ENCODE results near the gene FUZ.

The FUZ gene

GRCh38 chr19:49851456-49852259, 38.6 kb upstream of the FUZ start:
- no peak for DNase-seq (ENCODE audit: extremely low read depth in 1 of 2, low read depth in 1 of 2)

GRCh38 chr19:49850487-49851342, 37.6 kb upstream of the FUZ start, which contains the start of gene PTOV1:
TSS of gene PTOV1 (plus strand) at chr19:49851159.
- peak; percentile 58 to 82 for DNase-seq (ENCODE audit: extremely low read depth in 1 of 2, low read depth in 1 of 2)

- no peak for DNase-seq (ENCODE audit: extremely low read depth in 1 of 2, low read depth in 1 of 2)
Measured at GRCh38 chr19:49850221-49850486, 37.1 kb upstream of the FUZ start.

- no peak for DNase-seq (ENCODE audit: extremely low read depth in 1 of 2, low read depth in 1 of 2)
Measured at GRCh38 chr19:49849433-49850220, 36.5 kb upstream of the FUZ start.

GRCh38 chr19:49848938-49849337, 35.8 kb upstream of the FUZ start:
- DNase-seq (ENCODE audit: extremely low read depth in 1 of 2, low read depth in 1 of 2) = no peak

- no peak for DNase-seq (ENCODE audit: extremely low read depth in 1 of 2, low read depth in 1 of 2)
Measured at GRCh38 chr19:49847731-49848696, 34.9 kb upstream of the FUZ start.

- no peak for DNase-seq (ENCODE audit: extremely low read depth in 1 of 2, low read depth in 1 of 2)
Measured at GRCh38 chr19:49846408-49846807, 33.3 kb upstream of the FUZ start.

GRCh38 chr19:49845414-49845813, 32.3 kb upstream of the FUZ start:
- no peak for DNase-seq (ENCODE audit: extremely low read depth in 1 of 2, low read depth in 1 of 2)

GRCh38 chr19:49844138-49845095, 31.3 kb upstream of the FUZ start:
- DNase-seq (ENCODE audit: extremely low read depth in 1 of 2, low read depth in 1 of 2) = no peak

GRCh38 chr19:49843265-49843664, 30.2 kb upstream of the FUZ start:
- DNase-seq (ENCODE audit: extremely low read depth in 1 of 2, low read depth in 1 of 2) = no peak

- no peak for DNase-seq (ENCODE audit: extremely low read depth in 1 of 2, low read depth in 1 of 2)
Measured at GRCh38 chr19:49840736-49841249, 27.7 kb upstream of the FUZ start.

GRCh38 chr19:49840321-49840720, 27.2 kb upstream of the FUZ start:
- no peak for DNase-seq (ENCODE audit: extremely low read depth in 1 of 2, low read depth in 1 of 2)

- no peak for DNase-seq (ENCODE audit: extremely low read depth in 1 of 2, low read depth in 1 of 2)
Measured at GRCh38 chr19:49839713-49840112, 26.6 kb upstream of the FUZ start.

- no peak for DNase-seq (ENCODE audit: extremely low read depth in 1 of 2, low read depth in 1 of 2)
Measured at GRCh38 chr19:49838885-49839588, 25.9 kb upstream of the FUZ start.

- no peak for DNase-seq (ENCODE audit: extremely low read depth in 1 of 2, low read depth in 1 of 2)
Measured at GRCh38 chr19:49837425-49837824, 24.3 kb upstream of the FUZ start.

- DNase-seq (ENCODE audit: extremely low read depth in 1 of 2, low read depth in 1 of 2) = no peak
Measured at GRCh38 chr19:49837009-49837310, 23.9 kb upstream of the FUZ start.

GRCh38 chr19:49836176-49837008, 23.3 kb upstream of the FUZ start:
- no peak for DNase-seq (ENCODE audit: extremely low read depth in 1 of 2, low read depth in 1 of 2)

GRCh38 chr19:49835562-49835961, 22.5 kb upstream of the FUZ start:
- DNase-seq (ENCODE audit: extremely low read depth in 1 of 2, low read depth in 1 of 2) = no peak
